GM21737 (cell line): Measurements from ENCODE around the gene SSC4D.
A peak's percentile ranks its signal among the peaks of the same experiment; 100 is the strongest.
"Not testable (repeated sequence)": the region's sequence is repeated elsewhere in the genome, so short reads cannot be mapped to it uniquely, and the experiment has no call there.

Source experiments
- ATAC-seq: cut with Tn5 transposase; IDR thresholded peaks from one replicate; pipeline ENCODE4 v1.9.1; 2021; ENCODE audit warnings: mild to moderate bottlenecking, moderate library complexity; ENCODE audit not compliant: unreplicated experiment

SSC4D gene

DNA sequence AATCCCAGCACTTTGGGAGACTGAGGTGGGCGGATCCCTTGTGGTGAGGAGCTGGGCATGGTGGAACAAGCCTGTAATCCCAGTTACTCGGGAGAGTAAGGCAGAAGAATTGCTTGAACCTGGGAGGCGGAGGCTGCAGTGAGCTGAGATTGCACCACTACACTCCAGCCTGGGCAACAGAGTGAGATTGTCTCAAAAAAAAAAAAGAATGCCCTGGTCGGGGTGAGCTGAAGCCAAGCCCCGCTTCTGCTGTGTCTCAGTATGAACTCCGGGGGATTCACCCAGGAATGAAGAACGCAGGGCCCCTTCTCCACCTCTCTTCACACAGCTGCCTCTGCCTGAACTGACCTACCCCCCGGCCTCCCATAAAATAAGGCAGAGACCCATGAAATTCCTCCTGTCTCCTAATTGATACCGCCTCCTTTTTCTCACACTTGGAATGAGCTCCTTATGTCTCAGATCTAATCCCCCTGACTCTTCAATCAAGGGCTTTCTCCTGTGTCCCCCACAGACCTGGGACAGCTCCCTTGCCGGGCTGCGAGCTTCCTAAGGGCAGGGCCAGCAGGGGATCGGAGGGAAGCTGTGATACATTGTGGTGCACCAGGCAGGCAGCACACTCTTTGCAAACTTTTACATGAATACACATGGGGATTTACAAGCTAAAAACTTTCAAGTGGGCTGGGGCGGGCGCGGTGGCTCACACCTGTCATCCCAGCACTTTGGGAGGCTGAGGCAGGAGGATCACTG, 14.3 kb upstream of the SSC4D start:
- ATAC-seq = no peak

DNA sequence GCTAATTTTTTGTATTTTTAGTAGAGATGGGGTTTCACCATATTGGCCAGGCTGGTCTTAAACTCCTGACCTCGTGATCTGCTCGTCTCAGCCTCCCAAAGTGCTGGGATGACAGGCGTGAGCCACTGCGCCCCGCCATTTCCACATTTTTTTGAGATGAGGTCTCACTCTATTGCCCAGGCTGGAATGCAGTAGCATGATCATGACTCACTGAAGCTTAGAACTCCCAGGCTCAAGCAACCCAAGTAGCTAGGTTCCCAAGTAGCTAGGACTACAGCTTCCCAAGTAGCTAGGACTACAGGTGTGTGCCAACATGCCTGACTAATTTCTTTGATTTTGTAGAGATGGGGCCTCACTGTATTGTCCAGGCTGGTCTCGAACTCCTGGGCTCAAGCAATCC, 11.6 kb upstream of the SSC4D start:
- not testable (repeated sequence) for ATAC-seq

DNA sequence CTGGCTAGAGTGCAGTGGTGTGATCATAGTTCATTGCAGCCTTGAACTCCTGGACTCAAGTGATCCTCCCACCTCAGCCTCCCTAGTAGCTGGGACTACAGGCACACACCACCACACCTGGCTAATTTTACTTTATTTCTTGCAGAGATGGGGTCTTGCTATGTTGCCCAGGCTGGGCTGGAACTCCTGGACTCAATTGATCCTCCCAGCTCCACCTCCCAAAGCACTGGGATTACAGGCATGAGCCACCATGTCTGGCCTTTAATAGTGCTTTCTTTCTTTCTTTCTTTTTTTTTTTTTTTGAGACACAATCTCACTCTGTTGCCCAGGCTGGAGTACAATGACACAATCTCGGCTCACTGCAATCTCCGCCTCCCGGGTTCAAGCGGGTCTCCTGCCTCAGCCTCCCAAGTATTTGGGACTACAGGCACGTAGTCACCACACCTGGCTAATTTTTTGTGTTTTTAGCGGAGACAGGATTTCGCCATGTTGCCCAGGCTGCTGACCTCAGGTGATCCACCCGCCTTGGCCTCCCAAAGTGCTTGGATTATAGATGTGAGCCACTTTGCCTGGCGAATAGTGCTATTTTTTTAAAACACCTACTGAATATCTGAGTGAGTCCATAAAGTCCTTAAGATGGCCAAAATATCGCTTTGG, 8.3 kb upstream of the SSC4D start:
- ATAC-seq = not testable (repeated sequence)

DNA sequence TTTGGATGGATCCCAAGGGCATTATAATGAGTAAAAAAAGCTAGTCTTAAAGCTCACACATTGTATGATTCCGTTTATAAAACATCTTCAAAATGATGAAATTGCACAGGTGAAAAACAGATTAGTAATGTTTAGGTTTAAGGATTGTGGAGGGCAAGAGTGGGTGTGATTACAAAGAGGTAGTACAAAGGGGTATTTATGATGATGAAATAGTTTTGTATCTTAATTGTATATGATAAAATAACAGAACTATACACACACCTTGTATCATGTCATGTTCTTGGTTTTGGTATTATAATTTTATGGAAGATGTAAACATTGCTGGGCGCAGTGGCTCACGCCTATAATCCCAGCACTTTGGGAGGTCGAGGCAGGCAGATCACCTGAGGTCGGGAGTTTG, 2.8 kb upstream of the SSC4D start:
- no peak for ATAC-seq

DNA sequence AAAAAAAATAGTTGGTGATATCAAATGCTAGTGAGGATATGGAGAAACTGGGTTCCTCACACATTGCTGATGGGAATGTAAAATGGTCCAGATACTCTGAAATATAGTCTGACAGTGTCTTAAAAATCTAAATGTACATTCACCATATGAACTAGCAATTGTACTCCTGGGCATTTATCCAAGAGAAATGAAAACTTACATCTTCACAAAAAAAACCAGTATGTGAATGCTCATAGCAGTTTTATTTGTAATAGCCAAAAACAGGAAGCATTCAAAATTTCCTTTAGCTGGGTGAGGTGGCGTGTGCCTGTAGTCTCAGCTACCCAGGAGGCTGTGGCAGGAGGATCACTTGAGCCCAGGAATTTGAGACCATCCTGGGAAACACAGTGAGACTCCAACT, 2.1 kb upstream of the SSC4D start:
- no peak for ATAC-seq

DNA sequence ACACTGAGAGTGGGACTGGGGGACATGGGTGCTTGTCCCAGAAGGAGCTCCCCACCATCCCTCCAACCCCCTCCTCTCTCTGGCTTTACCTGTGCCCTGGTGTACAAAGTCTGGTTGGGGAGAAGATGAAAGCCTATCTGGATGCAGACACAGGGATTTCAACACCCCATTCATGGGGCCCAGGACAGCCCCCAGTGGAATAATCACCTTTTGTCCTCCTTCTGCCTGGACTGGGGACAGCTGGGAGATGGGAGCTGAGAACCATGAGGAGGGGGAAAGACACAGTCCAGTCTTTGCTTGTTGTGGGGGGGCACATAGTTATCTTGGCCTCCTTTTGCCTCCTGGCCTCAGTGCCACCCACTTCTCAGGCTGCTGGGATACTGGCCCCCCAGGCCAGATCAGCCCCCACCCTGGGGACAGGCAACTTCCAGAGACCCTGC, 1.4 kb downstream of the SSC4D start:
- no peak for ATAC-seq

DNA sequence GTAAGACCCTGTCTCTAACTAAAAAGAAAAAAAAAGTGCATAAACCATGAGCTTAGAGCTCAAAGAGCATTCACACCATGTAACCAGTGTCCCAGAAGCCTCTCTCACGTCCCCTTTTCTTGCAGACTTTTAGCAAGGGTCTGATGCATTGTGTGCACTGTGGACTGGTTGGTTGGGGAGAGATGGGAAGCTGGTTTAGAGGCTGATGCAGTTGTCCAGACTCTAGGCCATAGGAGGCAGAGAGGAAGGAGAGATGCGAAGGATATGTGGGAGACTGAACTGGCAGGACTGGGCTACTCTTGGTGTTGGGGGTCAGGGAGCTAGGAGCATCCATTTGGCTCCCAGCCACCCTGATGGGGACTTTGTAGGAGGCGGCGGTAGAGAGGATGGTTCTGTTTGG, 1.8 kb downstream of the SSC4D start:
- ATAC-seq = no peak

DNA sequence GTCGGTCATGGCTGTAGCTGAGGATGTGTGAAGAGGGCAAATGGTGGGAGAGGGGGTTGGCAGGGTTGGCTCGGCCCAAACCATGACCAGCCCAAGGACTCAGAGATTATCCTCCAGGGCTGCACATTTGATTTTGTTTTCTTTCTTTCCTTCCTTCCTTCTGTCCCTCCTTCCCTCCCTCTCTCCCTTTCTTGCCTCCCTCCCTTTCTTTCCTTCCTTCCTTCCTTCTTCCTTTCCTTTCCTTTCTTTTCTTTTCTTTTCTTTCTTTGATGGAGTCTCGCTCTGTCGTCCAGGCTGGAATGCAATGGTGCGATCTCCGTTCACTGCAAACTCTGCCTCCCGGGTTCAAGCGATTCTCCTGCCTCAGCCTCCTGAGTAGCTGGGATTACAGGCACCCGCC, 3.8 kb downstream of the SSC4D start:
- ATAC-seq = no peak

DNA sequence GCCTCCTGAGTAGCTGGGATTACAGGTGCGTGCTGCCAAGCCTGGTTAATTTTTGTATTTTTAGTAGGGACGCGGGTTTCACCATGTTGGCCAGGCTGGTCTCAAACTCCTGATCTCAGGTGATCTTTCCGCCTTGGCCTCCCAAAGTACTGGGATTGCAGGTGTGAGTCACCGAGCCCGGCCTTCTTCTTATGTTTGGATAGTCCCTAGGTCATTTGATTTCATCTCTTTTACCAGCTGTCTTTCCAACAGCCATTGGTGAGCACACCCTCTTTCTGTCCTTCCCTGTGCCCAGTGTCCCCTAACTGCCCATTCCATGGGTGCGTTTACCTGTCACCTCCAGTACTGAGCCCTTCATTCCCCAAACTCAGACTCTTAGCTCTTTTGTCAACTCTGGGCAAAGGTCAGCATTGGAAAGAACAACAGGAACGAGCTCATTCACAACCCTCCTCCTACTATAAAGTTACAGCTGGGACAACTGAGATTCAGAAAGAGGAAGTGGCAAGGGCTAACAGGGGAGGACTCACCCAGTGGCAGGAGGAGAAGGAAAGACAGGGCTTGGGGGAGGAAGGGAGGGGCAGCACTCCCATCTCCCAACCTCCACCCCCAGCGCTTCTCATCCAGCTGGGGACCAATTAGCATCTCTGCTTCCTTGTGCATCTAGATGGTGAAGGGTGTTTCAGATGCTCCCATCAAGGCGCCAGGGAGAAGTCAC, 5.6 kb downstream of the SSC4D start:
- no peak for ATAC-seq

DNA sequence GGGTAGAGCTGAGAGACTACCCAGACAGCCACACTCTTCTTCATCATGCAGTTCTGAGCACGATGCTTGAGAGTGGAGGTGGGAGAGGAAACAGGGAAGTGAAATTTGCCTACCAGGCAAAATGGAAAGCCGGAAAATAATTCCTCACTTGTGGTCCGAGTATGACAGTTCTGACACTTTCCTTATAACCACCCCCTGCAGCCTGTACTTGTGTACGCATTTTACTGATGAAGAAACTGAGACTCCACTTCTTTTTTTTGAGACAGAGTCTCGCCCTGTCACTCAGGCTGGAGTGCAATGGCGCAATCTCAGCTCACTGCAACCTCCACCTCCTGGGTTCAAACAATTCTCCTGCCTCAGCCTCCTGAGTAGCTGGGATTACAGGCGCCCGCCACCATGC, 6.4 kb downstream of the SSC4D start:
- not testable (repeated sequence) for ATAC-seq

DNA sequence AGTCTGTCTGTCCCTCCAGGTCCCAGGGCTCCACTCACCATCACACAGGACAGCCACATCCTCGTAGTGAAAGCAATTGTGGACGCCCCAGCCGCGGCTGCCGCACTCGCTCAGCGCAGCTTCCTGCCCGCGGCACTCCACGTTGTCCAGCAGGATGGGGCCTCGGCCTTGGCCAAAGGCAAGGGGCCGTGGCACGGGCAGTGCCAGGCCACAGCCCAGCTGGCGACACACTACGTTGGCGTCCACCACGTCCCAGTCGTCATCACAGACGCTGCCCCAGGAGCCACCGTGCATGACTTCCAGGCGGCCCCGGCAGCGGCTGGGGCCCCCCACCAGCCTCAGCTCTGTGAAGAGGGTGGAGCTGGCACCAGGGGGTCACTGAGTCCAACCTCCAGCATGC, 9.2 kb downstream of the SSC4D start:
- ATAC-seq = no peak

DNA sequence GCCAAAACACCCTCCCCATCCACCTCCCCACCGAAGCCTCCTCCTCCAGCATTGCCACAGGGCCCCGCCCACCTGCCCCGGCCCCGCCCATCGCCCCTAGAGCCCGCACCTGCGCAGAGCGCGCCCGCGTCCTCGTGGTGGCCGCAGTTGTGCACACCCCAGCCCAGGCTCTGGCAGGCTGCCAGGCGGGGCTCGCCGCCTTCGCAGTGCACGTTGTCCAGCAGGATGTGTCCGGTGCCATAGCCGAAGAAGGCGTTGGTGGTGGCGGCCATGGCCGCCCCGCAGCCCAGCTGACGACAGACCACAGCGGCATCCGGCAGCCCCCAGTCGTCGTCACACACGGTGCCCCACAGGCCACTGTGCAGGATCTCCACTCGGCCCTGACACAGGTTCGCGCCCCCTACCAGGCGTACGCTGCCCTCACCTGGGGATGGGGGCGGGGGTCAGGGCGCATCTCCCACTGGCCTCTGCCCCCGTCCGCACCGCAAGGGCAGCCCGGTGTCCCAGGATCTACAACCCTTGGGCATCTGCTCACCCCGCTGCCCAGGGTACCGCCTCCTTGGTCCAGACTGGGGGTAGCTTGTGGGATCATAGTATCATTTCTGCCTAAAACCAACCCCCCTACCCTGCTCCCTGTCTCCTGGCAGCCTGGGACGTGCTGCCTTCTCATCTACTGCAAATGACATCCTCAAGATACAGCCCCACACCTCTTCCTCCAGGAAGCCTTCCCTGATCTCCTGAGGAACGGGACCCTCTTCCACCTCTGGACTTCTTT, 11.9 kb downstream of the SSC4D start:
- ATAC-seq = no peak

DNA sequence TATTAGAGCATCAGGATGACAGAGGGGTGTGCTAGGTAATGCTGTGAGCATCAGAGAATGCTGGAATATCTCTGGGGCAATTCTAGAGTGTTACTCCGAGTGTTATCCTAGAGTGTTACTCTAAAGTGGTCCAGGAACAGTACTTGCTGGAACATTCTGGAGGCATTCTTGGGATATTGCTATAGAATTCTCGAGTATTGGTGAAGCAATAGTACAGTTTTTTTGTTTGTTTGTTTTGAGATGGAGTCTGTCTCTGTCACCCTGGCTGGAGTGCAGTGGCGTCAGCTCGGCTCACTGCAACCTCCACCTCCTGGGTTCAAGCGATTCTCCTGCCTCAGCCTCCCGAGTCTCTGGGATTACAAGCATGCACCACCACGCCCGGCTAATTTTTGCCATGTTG, 12.6 kb downstream of the SSC4D start:
- no peak for ATAC-seq

DNA sequence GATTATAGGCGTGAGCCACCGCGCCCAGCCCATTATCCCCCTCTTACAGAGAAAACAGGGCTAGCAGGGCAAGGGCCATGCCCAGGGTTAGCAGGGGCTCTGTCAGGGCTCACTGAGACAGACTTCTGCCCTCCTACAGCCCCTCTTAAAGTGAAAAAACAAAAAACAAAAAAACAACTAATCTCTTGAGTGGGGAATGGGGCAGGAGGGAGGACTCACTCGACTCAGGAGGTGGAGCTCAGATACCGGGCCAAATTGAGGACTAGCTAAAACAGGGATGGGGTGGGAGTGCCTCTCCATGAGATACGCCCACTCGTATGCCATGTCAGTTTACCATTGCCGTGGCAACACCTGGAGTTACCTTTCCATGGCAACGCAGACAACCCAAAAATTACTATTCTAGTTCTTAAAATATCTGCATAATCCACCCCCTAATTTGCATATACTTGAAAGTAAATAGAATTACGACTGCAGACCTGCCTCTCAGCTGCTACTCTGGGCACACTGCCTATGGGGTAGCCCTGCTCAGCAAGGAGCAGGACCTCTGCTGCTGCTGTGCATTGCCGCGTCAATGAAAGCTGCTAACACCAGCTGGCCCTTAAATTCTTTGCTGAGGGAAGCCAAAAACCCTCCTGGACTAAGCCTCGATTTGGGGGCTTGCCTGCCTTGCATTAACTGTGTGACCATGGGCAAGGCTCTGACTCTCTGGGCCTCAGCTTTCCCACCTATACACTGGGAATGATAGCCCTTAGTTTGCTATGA, 13.4 kb downstream of the SSC4D start:
- no peak for ATAC-seq

DNA sequence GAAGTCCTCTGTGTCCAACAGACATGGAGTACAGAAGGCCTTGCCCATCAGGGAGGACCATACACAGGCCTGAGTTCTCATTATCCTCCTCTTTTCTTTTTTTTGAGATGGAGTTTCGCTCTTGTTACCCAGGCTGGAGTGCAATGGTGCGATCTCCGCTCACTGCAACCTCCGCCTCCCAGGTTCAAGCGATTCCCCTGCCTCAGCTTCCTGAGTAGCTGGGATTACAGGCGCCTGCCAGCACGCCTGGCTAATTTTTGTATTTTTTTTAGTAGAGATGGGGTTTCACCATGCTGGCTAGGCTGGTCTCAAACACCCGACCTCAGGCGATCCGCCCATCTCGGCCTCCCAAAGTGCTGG, 13.9 kb downstream of the SSC4D start:
- not testable (repeated sequence) for ATAC-seq

DNA sequence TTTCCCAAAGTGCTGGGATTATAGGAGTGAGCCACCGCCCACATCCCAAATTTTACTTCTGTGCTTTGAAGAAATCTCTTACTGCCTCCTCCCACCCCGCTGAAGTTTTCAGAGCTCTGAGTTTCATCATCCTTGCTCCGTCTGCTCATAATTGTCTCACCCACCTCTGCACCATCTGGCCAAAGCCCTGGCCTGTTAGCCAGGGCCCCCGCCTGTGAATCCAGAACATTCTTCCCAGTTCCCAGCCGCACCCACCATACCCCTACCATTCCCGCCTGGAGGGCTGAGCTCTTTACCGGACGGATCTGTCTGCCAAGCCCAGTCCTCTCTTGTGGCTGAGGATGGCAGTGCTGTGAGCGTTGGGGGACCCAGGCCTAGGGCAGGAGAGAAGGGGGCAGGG, 14.5 kb downstream of the SSC4D start:
- ATAC-seq = no peak

DNA sequence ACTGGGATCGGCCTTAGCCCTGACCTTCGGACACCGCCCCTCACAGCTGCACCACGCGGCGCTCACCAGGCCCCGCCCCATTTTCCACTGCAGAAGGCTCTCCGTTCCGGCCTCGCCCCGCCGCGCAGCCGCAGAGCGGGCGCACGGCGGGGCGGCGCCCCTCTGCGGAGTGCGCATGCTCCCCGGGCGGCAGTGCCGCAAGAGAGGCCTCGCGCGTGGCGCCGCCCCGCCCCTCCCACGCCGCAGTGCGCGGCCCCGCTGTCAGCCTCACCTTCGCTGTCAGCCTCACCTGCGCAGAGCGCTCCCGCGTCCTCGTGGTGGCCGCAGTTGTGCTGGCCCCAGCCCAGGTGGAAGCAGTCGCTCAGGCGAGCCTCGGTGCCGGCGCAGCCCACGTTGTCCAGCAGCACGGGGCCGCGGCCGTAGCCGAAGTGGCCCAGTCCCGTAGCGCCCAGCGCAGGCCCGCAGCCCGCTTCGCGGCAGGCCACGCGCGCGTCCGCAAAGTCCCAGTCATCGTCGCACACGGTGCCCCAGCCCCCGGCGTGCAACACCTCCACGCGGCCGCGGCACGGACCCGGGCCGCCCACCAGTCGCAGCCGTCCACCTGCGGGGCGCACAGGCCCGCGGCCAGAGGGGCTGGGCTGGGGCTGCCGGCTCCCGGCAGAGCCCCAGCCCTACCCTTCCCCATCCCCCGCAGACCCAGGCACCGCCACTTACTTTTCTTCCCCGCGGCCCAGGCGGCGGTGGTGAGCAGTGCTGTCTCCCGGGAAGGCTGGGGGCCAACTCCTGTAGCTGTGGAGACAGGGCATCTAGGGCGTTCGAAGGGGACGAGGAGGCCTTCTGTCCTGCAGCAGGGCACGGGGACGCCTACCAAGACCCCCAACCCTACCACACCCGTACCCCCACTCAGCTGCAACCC, 16.1 kb downstream of the SSC4D start:
- peak; percentile 89 for ATAC-seq

DNA sequence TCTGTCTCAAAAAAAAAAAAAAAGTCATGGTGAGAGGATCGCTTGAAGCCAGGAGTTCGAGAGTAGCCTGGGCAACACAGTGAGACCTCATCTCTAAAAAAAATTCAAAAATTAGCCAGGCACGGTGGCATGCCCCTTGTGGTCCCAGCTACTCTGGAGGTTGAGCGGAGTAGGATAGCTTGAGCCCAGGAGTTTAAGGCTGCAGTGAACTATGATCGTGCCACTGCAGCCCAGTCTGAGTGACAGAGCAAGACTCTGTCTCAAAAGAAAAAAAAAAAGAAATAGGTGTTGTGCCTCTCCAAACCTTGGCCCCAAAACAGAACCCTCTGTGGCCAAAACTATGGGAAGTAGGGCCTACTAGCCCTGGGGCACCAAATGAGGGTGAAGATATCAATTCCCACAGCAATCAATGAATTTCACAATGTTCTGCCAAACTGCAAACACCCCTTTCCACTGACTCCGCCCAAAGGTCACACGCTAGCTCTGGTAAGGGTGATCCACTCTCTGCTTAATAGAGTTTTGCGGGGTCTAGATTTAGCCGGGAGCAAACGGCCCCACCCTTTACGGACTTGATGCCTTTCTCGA, 16.9 kb downstream of the SSC4D start:
- no peak for ATAC-seq

DNA sequence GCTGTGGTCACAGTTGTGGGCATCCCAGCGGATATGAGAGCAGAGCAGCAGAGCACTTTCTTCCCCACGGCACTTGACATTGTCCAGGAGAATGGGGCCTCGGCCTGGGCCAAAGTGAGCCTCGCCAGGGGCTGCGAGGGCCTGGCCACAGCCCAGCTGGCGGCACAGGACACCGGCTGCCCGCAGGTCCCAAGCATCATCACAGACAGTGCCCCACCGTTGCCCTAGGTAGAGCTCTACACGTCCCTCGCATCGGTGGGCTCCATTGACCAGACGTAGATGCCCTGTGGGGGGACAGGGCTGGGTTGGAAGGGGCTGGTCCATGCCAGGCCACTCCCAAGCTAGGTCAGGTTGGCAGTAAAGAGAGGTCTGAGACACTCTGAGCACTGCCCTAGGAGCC, 19.4 kb downstream of the SSC4D start:
- no peak for ATAC-seq
